ENCODE results near the gene MFSD1. TPM values are rescaled to one million over a fixed set of nuclear protein-coding genes. Genes with fewer than 3 reads are reported as not detected.

Gene MFSD1
- total RNA-seq, 1 donor from 2014 or later, result 61.0 TPM

DNA sequence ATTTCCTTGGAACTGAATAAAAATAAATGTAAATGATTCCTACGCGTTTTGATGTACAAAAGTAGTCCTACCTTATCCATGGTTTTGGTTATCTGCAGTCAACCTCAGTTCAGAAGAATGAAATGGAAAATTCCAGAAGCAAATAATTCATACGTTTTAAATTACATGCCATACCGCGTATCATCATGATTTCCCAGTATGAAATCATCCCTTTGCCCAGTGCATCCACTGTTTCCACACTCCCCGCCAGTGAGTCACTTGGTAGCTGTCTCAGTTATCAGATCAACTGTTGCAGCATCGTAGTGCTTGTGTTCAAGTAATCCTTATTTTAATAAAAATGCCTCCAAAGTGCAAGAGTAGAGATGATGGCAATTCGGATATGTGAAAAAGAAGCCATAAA lies 9.1 kb upstream of the MFSD1 start:
- Histone ChIP-seq H3K27me3 (ENCODE audit: control insufficient read depth, insufficient read depth, low read length) (no peaks in the 10 kb centered on the region), H3K4me3 (ENCODE audit: low read depth, low read length) (no peak overlapping the region), H3K36me3 (ENCODE audit: control insufficient read depth, insufficient read depth, low read length) (no peaks in the 10 kb centered on the region)
- TF ChIP-seq, protein P1, sequence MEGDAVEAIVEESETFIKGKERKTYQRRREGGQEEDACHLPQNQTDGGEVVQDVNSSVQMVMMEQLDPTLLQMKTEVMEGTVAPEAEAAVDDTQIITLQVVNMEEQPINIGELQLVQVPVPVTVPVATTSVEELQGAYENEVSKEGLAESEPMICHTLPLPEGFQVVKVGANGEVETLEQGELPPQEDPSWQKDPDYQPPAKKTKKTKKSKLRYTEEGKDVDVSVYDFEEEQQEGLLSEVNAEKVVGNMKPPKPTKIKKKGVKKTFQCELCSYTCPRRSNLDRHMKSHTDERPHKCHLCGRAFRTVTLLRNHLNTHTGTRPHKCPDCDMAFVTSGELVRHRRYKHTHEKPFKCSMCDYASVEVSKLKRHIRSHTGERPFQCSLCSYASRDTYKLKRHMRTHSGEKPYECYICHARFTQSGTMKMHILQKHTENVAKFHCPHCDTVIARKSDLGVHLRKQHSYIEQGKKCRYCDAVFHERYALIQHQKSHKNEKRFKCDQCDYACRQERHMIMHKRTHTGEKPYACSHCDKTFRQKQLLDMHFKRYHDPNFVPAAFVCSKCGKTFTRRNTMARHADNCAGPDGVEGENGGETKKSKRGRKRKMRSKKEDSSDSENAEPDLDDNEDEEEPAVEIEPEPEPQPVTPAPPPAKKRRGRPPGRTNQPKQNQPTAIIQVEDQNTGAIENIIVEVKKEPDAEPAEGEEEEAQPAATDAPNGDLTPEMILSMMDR (IDR thresholded peaks at IDR 0.05; ENCODE audit: insufficient read depth, low read length, poor library complexity, severe bottlenecking), result no peak
- DNase-seq (ENCODE audit: low read depth), result no peak

DNA sequence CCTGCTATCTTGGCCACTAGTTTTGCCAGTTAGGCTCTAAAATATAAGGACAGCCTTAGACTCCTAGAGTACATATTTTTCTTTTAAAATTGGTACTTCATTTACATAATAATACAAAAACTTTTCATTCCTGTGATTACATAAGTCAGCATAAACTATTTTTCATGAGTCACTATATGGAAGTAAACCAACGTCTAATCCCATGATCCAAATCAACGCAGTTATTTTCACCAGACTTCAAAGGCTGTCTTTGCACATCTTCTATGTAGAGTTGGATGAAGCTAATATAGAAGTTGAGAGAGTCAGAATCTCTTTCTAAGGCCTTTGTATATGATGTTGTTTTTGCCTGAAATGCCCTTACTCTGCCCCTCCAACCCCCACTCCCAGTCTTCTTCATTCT lies 7.6 kb upstream of the MFSD1 start:
- Histone ChIP-seq H3K36me3 (ENCODE audit: control insufficient read depth, insufficient read depth, low read length) (no peaks in the 10 kb centered on the region), H3K4me3 (ENCODE audit: low read depth, low read length) (no peak overlapping the region), H3K27me3 (ENCODE audit: control insufficient read depth, insufficient read depth, low read length) (no peaks in the 10 kb centered on the region)
- TF ChIP-seq, protein P1 (IDR thresholded peaks at IDR 0.05; ENCODE audit: insufficient read depth, low read length, poor library complexity, severe bottlenecking), result no peak
- no peak for DNase-seq (ENCODE audit: low read depth)

DNA sequence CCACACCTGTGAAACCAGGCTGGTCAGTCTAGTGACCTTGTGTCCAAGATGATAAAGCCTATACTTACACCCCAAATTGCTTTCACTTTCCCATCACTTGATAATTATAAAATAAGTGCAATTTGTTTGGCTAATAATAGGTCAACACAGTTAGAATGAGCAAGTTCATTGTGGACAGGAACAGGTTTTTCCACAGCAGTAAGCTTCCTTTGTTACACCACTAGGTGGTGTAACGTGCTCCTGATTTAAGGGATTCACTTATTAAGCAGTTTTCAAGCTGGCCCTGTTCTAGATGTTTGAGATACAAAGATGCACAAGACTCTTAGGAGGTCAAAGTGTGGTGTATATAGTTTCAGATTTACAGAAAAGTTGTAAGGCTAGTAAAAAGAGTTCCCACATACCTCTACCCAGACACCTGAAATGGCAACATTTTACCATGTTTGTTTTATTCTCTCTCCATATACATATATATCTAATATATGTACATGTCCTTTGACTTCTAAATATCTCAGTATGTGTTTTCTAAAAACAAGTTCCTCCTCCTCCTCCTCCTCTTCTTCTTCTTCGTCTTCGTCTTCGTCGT lies 6.8 kb upstream of the MFSD1 start:
- H3K4me3 ChIP-seq (ENCODE audit: low read depth, low read length), result no peak overlapping the region
- no peak for DNase-seq (ENCODE audit: low read depth)
- H3K36me3 ChIP-seq (ENCODE audit: control insufficient read depth, insufficient read depth, low read length), result no peaks in the 10 kb centered on the region
- TF ChIP-seq, protein P1 (IDR thresholded peaks at IDR 0.05; ENCODE audit: insufficient read depth, low read length, poor library complexity, severe bottlenecking), result peak; percentile 65
- H3K27me3 ChIP-seq (ENCODE audit: control insufficient read depth, insufficient read depth, low read length), result no peaks in the 10 kb centered on the region

DNA sequence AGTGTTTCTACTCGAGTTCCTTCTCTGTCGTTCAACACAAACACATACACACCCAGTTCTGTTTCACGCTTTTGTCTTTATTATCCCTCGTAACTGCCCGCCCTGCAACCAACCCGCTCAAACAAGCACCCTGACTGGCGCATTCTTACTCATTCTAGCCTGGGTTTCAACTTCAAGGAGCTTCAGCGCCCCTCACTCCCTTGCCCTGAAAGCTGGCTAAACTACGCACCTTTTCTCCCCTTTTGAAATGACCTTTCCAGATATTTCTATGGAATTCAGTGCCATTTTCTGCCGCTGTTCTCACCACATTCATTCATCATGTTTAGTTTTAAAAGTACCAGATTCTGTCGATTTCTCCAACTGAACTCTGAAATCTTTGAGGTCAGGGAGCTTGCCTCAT lies 653 bp upstream of the MFSD1 start:
- Histone ChIP-seq H3K27me3 (ENCODE audit: control insufficient read depth, insufficient read depth, low read length) (no peaks in the 10 kb centered on the region), H3K4me3 (ENCODE audit: low read depth, low read length) (peak overlapping the region; percentile 68), H3K36me3 (ENCODE audit: control insufficient read depth, insufficient read depth, low read length) (no peaks in the 10 kb centered on the region)
- TF ChIP-seq, protein P1 (IDR thresholded peaks at IDR 0.05; ENCODE audit: insufficient read depth, low read length, poor library complexity, severe bottlenecking), result no peak
- DNase-seq (ENCODE audit: low read depth), result no peak

DNA sequence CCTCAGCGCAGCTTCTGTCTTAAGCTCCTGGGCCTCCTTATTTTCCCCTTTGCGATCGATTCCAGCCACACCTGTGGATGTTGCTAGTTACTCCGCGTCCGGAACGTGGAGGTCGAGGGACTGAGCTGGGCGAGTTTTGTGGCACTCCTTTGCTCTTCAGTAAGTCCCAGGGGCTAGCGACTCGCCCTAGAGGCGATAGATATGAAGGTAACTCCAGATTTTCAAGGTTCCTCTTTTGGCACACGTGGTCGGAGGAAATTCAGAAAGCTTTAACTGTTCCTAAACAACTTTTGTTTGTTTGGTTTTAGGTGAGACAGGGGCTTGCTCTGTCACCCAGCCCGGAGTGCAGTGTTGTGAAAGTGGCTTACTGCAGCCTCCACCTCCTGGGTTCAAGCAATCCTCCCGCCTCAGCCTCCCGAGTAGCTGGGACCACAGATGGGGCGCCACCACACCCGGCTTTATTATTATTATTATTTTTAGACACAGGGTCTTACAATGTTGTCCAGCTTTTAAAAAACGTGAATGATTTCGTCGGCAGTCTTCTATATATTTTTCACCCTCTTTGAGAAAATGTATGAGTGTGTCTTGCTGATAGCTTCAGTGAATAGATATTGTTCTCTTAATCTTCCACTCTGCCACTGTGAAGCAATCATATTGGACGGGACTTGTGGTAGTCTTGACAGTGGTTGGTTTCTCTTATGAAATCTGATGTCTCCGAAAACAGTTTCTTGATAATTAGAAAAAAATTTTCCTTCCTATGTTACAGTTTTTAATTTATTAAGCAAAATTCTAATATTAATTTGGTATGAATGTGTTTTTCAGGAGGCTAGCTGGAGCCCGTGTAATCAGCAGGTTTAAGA lies 785 bp downstream of the MFSD1 start:
- TF ChIP-seq, protein P1 (IDR thresholded peaks at IDR 0.05; ENCODE audit: insufficient read depth, low read length, poor library complexity, severe bottlenecking), result no peak
- no peak for DNase-seq (ENCODE audit: low read depth)
- Histone ChIP-seq H3K36me3 (ENCODE audit: control insufficient read depth, insufficient read depth, low read length) (no peaks in the 10 kb centered on the region), H3K27me3 (ENCODE audit: control insufficient read depth, insufficient read depth, low read length) (no peaks in the 10 kb centered on the region), H3K4me3 (ENCODE audit: low read depth, low read length) (peak overlapping the region; percentile 68)

Data from kidney epithelial cell (primary cell).